Keratinocyte (primary cell): ENCODE results near the gene DNAH10. TPM values are rescaled to one million over a fixed set of nuclear protein-coding genes. Genes with fewer than 3 reads are reported as not detected.

Experiments used
- DNase-seq: peaks from one replicate; pipeline ENCODE4 v3.0.0-alpha.2; 2011; ENCODE audit warnings: low read depth, missing footprints, low spot score
- FAIRE-seq: peaks from 2 replicates; lab custom pipeline; 2011; peaks lifted over from hg19 to GRCh38; lab: Jason Lieb, UNC
- H2AFZ ChIP-seq: 2 replicates; pipeline ENCODE4 v1.6.0; 2012; ENCODE audit warnings: low read length, control low read depth, inconsistent platforms; ENCODE audit not compliant: control insufficient read depth
- H3K27ac ChIP-seq: 2 replicates; pipeline ENCODE4 v1.5.1; 2011; ENCODE audit warnings: low read length; ENCODE audit not compliant: control insufficient read depth, insufficient read depth
- H3K27me3 ChIP-seq: 3 replicates; pipeline ENCODE4 v1.6.0; 2011; ENCODE audit warnings: low read length; ENCODE audit not compliant: control insufficient read depth, insufficient read depth; ENCODE audit errors: extremely low read depth
- H3K36me3 ChIP-seq, 2 experiments: 2 replicates in 1 of 2; 3 replicates in 1 of 2; pipeline ENCODE4 v1.5.1; 2011; ENCODE audit warnings: low read length in 2 of 2, mild to moderate bottlenecking in 1 of 2; ENCODE audit not compliant: control insufficient read depth in 2 of 2, insufficient read depth in 2 of 2; ENCODE audit errors: extremely low read depth in 1 of 2
- H3K4me1 ChIP-seq: 3 replicates; pipeline ENCODE4 v1.5.1; 2011; ENCODE audit warnings: low read length; ENCODE audit not compliant: control insufficient read depth, insufficient read depth; ENCODE audit errors: extremely low read depth
- H3K4me2 ChIP-seq: 3 replicates; pipeline ENCODE4 v1.6.0; 2011; ENCODE audit warnings: low read depth, low read length; ENCODE audit not compliant: control insufficient read depth, insufficient read depth; ENCODE audit errors: extremely low read depth
- H3K4me3 ChIP-seq, 3 experiments: fragments of 200-600 bp in 1 of 3; sonication (generic) in 1 of 3; 2 replicates in 2 of 3; 3 replicates in 1 of 3; pipeline ENCODE4 v1.5.1; 2011 to 2016; ENCODE audit warnings: low read length in 3 of 3, mild to moderate bottlenecking in 3 of 3, control low read depth in 2 of 3, inconsistent platforms in 1 of 3, low read depth in 1 of 3, mixed read lengths in 1 of 3, mixed run types in 1 of 3, moderate library complexity in 1 of 3; ENCODE audit not compliant: control insufficient read depth in 2 of 3, insufficient read depth in 2 of 3; ENCODE audit errors: extremely low read depth in 1 of 3
- H3K79me2 ChIP-seq: 2 replicates; pipeline ENCODE4 v1.6.0; 2012; ENCODE audit warnings: low read length; ENCODE audit not compliant: control insufficient read depth, insufficient read depth
- H3K9ac ChIP-seq: 3 replicates; pipeline ENCODE4 v1.6.0; 2011; ENCODE audit warnings: low read length; ENCODE audit not compliant: control insufficient read depth, insufficient read depth; ENCODE audit errors: extremely low read depth
- H3K9me1 ChIP-seq: 3 replicates; pipeline ENCODE4 v1.6.0; 2011; ENCODE audit warnings: low read length; ENCODE audit not compliant: control insufficient read depth, insufficient read depth; ENCODE audit errors: extremely low read depth
- H3K9me3 ChIP-seq: 2 replicates; pipeline ENCODE4 v1.5.1; 2012; ENCODE audit warnings: low read depth, low read length; ENCODE audit not compliant: control insufficient read depth
- H4K20me1 ChIP-seq: 3 replicates; pipeline ENCODE4 v1.6.0; 2011; ENCODE audit warnings: low read length; ENCODE audit not compliant: control insufficient read depth, insufficient read depth; ENCODE audit errors: extremely low read depth
- EZH2 ChIP-seq: IDR thresholded peaks from one replicate; pipeline ENCODE4 v1.6.1; 2012; ENCODE audit warnings: inconsistent platforms, mild to moderate bottlenecking, low read length, moderate library complexity
- dilution Hi-C: fragments of 300-500 bp; cut with MboI; formaldehyde crosslinking; loops from one replicate; pipeline ENCODE4 v1.7.0; 2020; ENCODE audit warnings: low sequenced_read_pairs; ENCODE audit not compliant: extremely low pct_ligation_motif_present
- polyA plus RNA-seq, 5 experiments: library from polyadenylated mRNA; depleted of rRNA in 3 of 5; stranded (reverse) in 3 of 5; stranded (forward) in 1 of 5; unstranded in 1 of 5; fragments of >200 nt; gene quantifications; 1 replicate in 1 of 5; 2 replicates in 3 of 5; 3 replicates in 1 of 5; pipeline versions ENCODE4 v1.2.1 to v1.2.3, GENCODE V29; 2011 to 2012; ENCODE audit warnings: missing spikeins in 2 of 5, low read depth in 1 of 5, low replicate concordance in 1 of 5
- TF ChIP-seq, protein P1 (sequence below), 3 experiments: IDR thresholded peaks in 1 of 3; conservative IDR thresholded peaks in 1 of 3; optimal IDR thresholded peaks in 1 of 3; 2 replicates in 2 of 3; 3 replicates in 1 of 3; pipeline versions ENCODE3 to v1.5.1; 2011; ENCODE audit warnings: low read length in 3 of 3, mild to moderate bottlenecking in 3 of 3, moderate library complexity in 2 of 3, control low read depth in 1 of 3, inconsistent platforms in 1 of 3; ENCODE audit not compliant: insufficient read depth in 2 of 3; ENCODE audit errors: extremely low read depth in 1 of 3

Gene DNAH10
- polyA plus RNA-seq, 1 donor (not counting 4 experiments of a cell fraction or from before 2014, with no cell fraction given) = 0.08 TPM

DNA sequence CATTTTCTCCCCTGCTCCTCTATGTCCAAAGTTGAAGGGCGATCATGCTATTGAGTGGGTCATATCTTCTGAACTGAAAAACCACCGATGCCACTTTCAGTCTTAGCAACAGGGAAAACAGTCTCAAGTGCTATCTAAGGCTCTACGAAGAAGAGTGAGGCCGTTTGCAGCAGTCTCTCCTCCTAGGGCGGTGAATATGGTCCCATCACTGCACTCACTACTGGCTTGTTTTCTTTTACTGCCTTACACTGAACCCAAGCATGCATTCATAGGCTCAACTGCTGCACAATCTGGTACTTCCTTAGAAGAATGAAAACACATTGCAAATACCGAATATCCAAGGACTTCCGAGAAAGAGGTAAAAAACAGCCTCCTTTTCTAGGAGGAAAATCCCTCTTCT is 92.1 kb downstream of the DNAH10 start:
- Histone ChIP-seq H3K27ac (no peak overlapping the region), H3K9me1 (no peaks in the 10 kb centered on the region), H3K9me3 (no peaks in the 10 kb centered on the region), H3K9ac (no peak overlapping the region), H3K4me2 (no peak overlapping the region), H3K4me3 (no peak overlapping the region), H3K36me3 (no peaks in the 10 kb centered on the region), H2AFZ (no peak overlapping the region), H3K79me2 (no peaks in the 10 kb centered on the region), H3K27me3 (peaks cover 8% of the 10 kb centered on the region), H3K4me1 (no peaks in the 10 kb centered on the region), H4K20me1 (no peaks in the 10 kb centered on the region)
- DNase-seq (no peak), FAIRE-seq (no peak)
- dilution Hi-C loops = no loop called here
- TF ChIP-seq EZH2 = no peak
- TF ChIP-seq, protein P1, sequence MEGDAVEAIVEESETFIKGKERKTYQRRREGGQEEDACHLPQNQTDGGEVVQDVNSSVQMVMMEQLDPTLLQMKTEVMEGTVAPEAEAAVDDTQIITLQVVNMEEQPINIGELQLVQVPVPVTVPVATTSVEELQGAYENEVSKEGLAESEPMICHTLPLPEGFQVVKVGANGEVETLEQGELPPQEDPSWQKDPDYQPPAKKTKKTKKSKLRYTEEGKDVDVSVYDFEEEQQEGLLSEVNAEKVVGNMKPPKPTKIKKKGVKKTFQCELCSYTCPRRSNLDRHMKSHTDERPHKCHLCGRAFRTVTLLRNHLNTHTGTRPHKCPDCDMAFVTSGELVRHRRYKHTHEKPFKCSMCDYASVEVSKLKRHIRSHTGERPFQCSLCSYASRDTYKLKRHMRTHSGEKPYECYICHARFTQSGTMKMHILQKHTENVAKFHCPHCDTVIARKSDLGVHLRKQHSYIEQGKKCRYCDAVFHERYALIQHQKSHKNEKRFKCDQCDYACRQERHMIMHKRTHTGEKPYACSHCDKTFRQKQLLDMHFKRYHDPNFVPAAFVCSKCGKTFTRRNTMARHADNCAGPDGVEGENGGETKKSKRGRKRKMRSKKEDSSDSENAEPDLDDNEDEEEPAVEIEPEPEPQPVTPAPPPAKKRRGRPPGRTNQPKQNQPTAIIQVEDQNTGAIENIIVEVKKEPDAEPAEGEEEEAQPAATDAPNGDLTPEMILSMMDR (optimal IDR thresholded peaks at IDR 0.05 in 1 of 3, IDR thresholded peaks at IDR 0.05 in 1 of 3, conservative IDR thresholded peaks at IDR 0.05 in 1 of 3; ENCODE audit: extremely low read depth in 1 of 3, insufficient read depth in 2 of 3, low read length in 3 of 3) = no peak

DNA sequence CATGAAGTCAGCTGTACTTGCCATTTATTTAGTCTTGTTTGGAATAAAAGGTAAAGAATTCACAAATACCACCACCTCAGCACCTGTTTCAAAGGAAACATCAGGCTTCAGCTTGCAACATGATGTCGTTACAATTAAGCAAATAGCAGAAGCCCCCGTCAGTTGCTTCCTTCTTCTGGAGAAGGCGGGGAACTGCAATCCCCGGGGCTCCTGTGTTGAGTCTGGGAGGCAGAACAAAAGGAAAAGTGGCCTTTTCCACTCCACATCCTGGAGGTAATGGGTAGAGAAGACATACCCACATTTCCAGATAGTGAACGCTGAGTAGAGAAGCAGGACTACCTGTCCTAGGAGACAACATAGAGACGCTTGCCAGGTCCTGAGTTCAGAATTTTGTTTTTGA is 92.8 kb downstream of the DNAH10 start:
- dilution Hi-C loops = no loop called here
- Histone ChIP-seq H3K9me1 (no peaks in the 10 kb centered on the region), H3K27me3 (peaks cover 8% of the 10 kb centered on the region), H4K20me1 (no peaks in the 10 kb centered on the region), H3K4me2 (no peak overlapping the region), H3K9me3 (no peaks in the 10 kb centered on the region), H3K79me2 (no peaks in the 10 kb centered on the region), H3K4me1 (no peaks in the 10 kb centered on the region), H3K27ac (no peak overlapping the region), H3K9ac (no peak overlapping the region), H3K4me3 (no peak overlapping the region), H2AFZ (no peak overlapping the region), H3K36me3 (no peaks in the 10 kb centered on the region)
- FAIRE-seq = no peak
- TF ChIP-seq, protein P1 (optimal IDR thresholded peaks at IDR 0.05 in 1 of 3, IDR thresholded peaks at IDR 0.05 in 1 of 3, conservative IDR thresholded peaks at IDR 0.05 in 1 of 3; ENCODE audit: extremely low read depth in 1 of 3, insufficient read depth in 2 of 3, low read length in 3 of 3) = no peak
- TF ChIP-seq EZH2 = no peak
- no peak for DNase-seq
